HUES6 (cell line): Measurements from ENCODE around the gene KLHDC8B.

Source experiments
- H3K27ac ChIP-seq: 2 replicates; pipeline ENCODE4 v1.7.0; 2013; ENCODE audit warnings: low read depth, mild to moderate bottlenecking, low read length, inconsistent platforms
- H3K27me3 ChIP-seq: 2 replicates; pipeline ENCODE4 v1.6.1; 2013; ENCODE audit warnings: low read length; ENCODE audit not compliant: control insufficient read depth, insufficient read depth
- H3K36me3 ChIP-seq: 2 replicates; pipeline ENCODE4 v1.6.1; 2013; ENCODE audit warnings: low read length; ENCODE audit not compliant: control insufficient read depth, insufficient read depth
- H3K4me1 ChIP-seq: 2 replicates; pipeline ENCODE4 v1.6.1; 2013; ENCODE audit warnings: low read length; ENCODE audit not compliant: control insufficient read depth, insufficient read depth
- H3K4me3 ChIP-seq: 2 replicates; pipeline ENCODE4 v1.5.1; 2013; ENCODE audit warnings: low read depth, low read length
- H3K9ac ChIP-seq: one replicate; pipeline ENCODE4 v1.6.1; 2013; ENCODE audit warnings: mild to moderate bottlenecking, low read length
- H3K9me3 ChIP-seq: 2 replicates; pipeline ENCODE4 v1.6.1; 2013; ENCODE audit warnings: low read depth, low read length; ENCODE audit not compliant: control insufficient read depth, insufficient read depth

KLHDC8B gene

GRCh38 chr3:49171119-49171774 is at the start of gene KLHDC8B:
Gene KLHDC8B, plus strand, starts transcription at chr3:49171598. Its CDS starts 1,172 bp downstream, at chr3:49172770.
- Histone ChIP-seq H3K36me3 (peaks cover 7% of the 10 kb centered on the region; the same call in 1 of the 2 replicates), H3K4me1 (peaks cover 37% of the 10 kb centered on the region), H3K9ac (peak within 1 kb of the TSS; percentile 76), H3K4me3 (peak within 1 kb of the TSS; percentile 94), H3K27me3 (peaks cover 16% of the 10 kb centered on the region; the same call in 1 of the 2 replicates), H3K9me3 (no peaks in the 10 kb centered on the region), H3K27ac (no peak within 1 kb of the TSS; the same call in 1 of the 2 replicates)

DNA sequence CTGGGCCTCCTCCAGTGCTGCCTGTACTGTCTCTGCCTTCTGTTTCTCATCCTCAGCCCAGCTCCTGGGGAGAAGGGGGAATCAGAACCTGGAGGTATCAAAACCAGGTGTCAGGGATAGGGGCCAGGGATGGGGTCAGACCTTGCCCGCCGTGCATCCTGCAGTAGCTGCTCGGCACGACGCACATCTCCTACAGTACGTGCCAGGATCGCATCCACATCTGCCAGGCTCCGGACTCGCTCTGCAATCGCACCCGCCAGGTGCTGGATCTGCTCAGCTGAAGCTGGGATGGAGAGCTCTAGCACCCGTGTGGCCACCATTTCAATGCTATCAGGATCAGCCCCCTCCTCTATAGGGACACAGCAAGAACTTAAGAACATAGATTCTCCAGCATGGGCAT is 49.4 kb upstream of the KLHDC8B start:
- H3K9ac ChIP-seq = no peak overlapping the region
- no peak overlapping the region for H3K27ac ChIP-seq
- H3K4me3 ChIP-seq = no peak overlapping the region
- no peaks in the 10 kb centered on the region for H3K9me3 ChIP-seq
- peaks cover 10% of the 10 kb centered on the region for H3K4me1 ChIP-seq
- H3K36me3 ChIP-seq = peaks cover 72% of the 10 kb centered on the region
- no peaks in the 10 kb centered on the region for H3K27me3 ChIP-seq

DNA sequence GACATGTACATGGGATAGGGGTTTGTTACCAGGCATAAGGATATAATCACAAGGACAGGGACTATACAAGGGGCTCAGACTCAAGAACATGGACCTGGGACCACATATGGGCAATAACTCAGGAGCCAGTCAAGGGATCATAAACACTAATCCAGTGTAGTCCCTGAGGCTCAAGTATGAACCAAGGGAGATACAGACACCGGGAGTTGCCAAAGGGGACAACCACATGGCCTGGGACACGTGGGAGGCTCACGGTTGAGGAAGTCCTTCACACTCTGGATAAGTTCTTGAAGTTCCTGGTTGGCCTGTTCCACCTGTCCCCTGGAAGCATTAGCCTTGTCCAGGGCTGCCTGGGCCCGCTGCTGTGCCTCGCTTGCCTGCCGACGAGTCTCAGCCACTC is 48.9 kb upstream of the KLHDC8B start:
- Histone ChIP-seq H3K27ac (no peak overlapping the region), H3K9me3 (no peaks in the 10 kb centered on the region), H3K27me3 (no peaks in the 10 kb centered on the region), H3K4me3 (no peak overlapping the region), H3K36me3 (peaks cover 67% of the 10 kb centered on the region), H3K4me1 (peaks cover 10% of the 10 kb centered on the region), H3K9ac (no peak overlapping the region)

DNA sequence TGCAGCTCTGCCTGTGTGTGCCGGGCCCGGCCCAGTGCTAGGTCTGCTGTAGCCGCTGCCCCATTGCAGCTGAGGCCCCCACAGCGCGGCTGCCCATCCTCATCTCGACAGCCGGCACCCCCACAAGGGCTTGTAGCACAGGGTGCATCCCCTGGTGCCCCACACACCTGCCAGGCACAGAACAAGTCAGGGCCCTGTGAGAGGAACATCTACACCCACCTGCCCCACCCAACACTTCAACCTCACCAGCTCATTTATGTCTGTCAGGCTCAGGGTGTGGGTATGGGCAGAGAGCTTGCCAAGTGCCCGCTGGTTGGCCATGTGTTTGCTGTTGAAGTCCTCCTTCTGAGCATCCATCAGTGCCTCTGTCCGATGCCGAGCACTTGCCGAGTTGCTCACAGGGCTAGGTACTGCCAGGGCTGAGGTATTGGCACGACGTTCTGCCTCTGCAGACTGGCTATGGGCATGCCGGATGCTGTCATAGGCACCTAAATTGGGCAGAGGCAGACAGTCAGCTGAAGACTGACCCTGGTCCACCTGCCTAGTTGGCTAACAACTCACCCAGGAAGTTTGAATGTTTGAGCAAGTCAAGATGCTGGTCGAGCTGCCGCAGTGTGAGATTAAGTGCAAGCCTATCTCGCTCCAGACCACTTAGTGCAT is 48.4 kb upstream of the KLHDC8B start:
- H3K9ac ChIP-seq = no peak overlapping the region
- H3K9me3 ChIP-seq = no peaks in the 10 kb centered on the region
- peaks cover 10% of the 10 kb centered on the region for H3K4me1 ChIP-seq
- no peak overlapping the region for H3K4me3 ChIP-seq
- no peak overlapping the region for H3K27ac ChIP-seq
- H3K27me3 ChIP-seq = no peaks in the 10 kb centered on the region
- peaks cover 62% of the 10 kb centered on the region for H3K36me3 ChIP-seq

DNA sequence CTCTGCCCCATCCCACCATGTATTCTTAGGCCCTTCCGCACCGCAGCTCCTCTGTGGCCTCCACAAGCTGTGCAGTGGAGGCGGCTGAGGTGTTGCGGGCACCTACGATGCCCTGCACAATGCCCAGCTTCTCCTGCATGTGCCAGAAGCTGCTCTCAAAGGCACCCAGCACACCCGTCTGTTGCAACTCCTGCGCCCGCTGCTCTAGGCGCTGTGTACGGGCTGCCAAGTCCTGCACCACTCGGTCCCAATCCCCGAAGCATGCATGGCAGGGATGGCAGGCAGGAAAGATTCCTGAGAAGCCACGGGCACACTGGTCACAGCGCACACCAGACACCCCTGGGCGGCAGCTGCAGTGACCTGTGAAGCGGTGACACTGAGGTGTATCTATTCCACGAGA is 47.7 kb upstream of the KLHDC8B start:
- no peaks in the 10 kb centered on the region for H3K9me3 ChIP-seq
- H3K4me1 ChIP-seq = peaks cover 10% of the 10 kb centered on the region
- no peak overlapping the region for H3K27ac ChIP-seq
- H3K36me3 ChIP-seq = peaks cover 61% of the 10 kb centered on the region
- H3K4me3 ChIP-seq = no peak overlapping the region
- no peaks in the 10 kb centered on the region for H3K27me3 ChIP-seq
- H3K9ac ChIP-seq = no peak overlapping the region

DNA sequence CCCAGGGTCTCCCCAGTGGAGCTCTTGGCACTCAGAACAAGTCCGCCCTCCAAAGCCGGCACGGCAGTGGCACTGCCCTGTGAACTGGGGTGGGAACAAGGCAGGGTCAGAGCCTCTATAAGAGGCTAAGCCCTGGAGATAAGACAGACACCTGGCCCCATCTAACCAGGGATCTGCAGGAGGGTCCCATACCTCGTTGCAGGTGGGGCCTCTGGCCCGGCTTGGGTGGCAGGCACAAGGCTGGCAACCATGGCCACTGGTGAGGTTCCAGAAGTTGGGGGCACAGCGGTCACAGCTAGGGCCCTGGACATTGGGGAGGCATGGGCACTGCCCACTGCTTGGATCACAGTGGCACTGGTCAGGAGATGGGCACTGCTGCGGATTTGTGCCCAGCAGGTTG is 47.2 kb upstream of the KLHDC8B start:
- H3K36me3 ChIP-seq = peaks cover 56% of the 10 kb centered on the region
- no peak overlapping the region for H3K9ac ChIP-seq
- H3K9me3 ChIP-seq = no peaks in the 10 kb centered on the region

DNA sequence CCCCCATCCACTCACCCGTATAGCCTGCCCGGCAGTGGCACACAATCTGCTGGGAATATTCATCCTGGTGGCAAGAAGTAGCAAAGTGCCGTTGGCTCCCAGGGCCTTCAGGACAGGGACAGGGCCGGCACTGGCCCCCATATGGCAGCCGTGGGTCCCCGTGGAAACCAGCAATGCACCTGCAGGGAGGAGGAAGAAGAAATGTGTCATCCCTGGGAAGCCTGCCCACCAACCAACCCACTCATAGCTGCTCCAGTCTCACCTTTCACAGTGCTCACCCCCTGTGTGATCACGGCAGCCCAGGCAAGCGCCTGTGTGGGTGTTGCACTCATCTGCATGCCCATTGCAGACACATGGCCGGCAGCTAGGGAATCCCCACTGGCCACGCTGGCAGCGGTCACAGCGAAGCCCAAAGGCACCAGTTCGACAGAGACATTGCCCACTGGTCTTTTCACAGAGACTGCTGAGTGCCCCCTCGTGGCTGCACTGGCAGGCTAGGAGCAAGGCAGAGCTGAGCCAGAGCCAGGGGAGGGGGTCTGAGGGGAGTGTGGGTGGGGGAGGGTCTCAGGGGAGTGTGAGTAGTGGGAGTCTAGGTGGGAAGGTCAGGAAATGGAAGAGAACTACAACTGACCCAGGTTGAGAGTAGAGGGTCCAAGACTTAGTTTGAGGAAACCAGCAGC is 46.3 kb upstream of the KLHDC8B start:
- peaks cover 61% of the 10 kb centered on the region for H3K36me3 ChIP-seq
- no peaks in the 10 kb centered on the region for H3K9me3 ChIP-seq
- no peaks in the 10 kb centered on the region for H3K27me3 ChIP-seq
- peaks cover 4% of the 10 kb centered on the region; the same call in 1 of the 2 replicates for H3K4me1 ChIP-seq
- no peak overlapping the region for H3K9ac ChIP-seq
- no peak overlapping the region for H3K27ac ChIP-seq
- H3K4me3 ChIP-seq = no peak overlapping the region

More for the DNA sequence above, 47.2 kb upstream of the KLHDC8B start:
- peaks cover 10% of the 10 kb centered on the region for H3K4me1 ChIP-seq
- H3K27me3 ChIP-seq = no peaks in the 10 kb centered on the region
- no peak overlapping the region for H3K27ac ChIP-seq
- H3K4me3 ChIP-seq = no peak overlapping the region

- Histone ChIP-seq H3K27ac (no peak overlapping the region), H3K4me1 (peaks cover 8% of the 10 kb centered on the region), H3K9ac (no peak overlapping the region), H3K4me3 (no peak overlapping the region), H3K9me3 (no peaks in the 10 kb centered on the region), H3K36me3 (peaks cover 24% of the 10 kb centered on the region; the same call in 1 of the 2 replicates), H3K27me3 (no peaks in the 10 kb centered on the region)
Observed at GRCh38 chr3:49131040-49131439, 40.4 kb upstream of the KLHDC8B start.

GRCh38 chr3:49131576-49131975 is 39.8 kb upstream of the KLHDC8B start:
- H3K4me3 ChIP-seq = peak overlapping the region; percentile 79; the same call in 1 of the 2 replicates
- H3K27ac ChIP-seq = no peak overlapping the region
- H3K9me3 ChIP-seq = no peaks in the 10 kb centered on the region
- H3K27me3 ChIP-seq = no peaks in the 10 kb centered on the region
- peaks cover 20% of the 10 kb centered on the region; the same call in 1 of the 2 replicates for H3K36me3 ChIP-seq
- peak overlapping the region; percentile 76 for H3K9ac ChIP-seq
- peaks cover 8% of the 10 kb centered on the region for H3K4me1 ChIP-seq

DNA sequence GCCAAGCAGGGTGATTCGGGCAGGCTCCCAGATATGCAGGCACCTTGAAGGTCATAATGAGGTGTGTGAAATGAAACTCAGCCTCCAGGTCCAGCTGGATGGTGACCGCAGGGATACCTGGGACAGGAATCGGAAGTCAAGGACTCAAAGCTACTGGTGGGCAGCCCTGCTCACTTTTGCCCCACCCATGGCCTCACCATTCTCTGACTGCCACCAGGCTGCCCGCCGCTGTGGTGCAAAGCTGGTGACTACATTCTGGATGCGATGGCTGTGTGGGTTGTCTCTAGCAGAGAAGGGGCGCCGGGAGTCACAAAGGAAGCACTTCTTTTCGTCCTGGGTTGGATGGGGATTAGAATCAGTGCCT is 39.3 kb upstream of the KLHDC8B start:
- Histone ChIP-seq H3K27ac (no peak overlapping the region), H3K4me3 (peak overlapping the region; percentile 79), H3K4me1 (peaks cover 8% of the 10 kb centered on the region), H3K9ac (peak overlapping the region; percentile 76), H3K9me3 (no peaks in the 10 kb centered on the region), H3K36me3 (peaks cover 19% of the 10 kb centered on the region; the same call in 1 of the 2 replicates), H3K27me3 (no peaks in the 10 kb centered on the region)
